Lung (tissue), 12 donors: ENCODE results near the gene DST. TPM values are rescaled to one million over a fixed set of nuclear protein-coding genes. Genes with fewer than 3 reads are reported as not detected.

ENCODE experiments used
- ATAC-seq: fragments of 200-7000 bp; cut with Tn5 transposase; one replicate; pipeline ENCODE4 v1.9.1; 2020; ENCODE audit warnings: moderate number of reproducible peaks; ENCODE audit not compliant: insufficient read depth, low FRiP score
- DNase-seq, 3 donors: peaks; one replicate each; pipeline ENCODE4 v3.0.0-alpha.2; 2013 to 2017
- H3K27ac ChIP-seq, 2 donors: one replicate each; pipeline ENCODE4 v1.5.1; 2013; ENCODE audit warnings: mild to moderate bottlenecking in 2 of 2, moderate library complexity in 2 of 2, control low read depth in 1 of 2, inconsistent platforms in 1 of 2, low read depth in 1 of 2, low read length in 1 of 2
- H3K27me3 ChIP-seq, 3 donors: one replicate each; pipeline ENCODE4 v1.5.1; 2013; ENCODE audit warnings: low read length in 2 of 3; ENCODE audit not compliant: control insufficient read depth in 3 of 3, insufficient read depth in 3 of 3
- H3K36me3 ChIP-seq, 4 donors: one replicate each; pipeline ENCODE4 v1.5.1; 2013; ENCODE audit warnings: low read length in 4 of 4, mild to moderate bottlenecking in 1 of 4, moderate library complexity in 1 of 4; ENCODE audit not compliant: control insufficient read depth in 4 of 4, insufficient read depth in 4 of 4
- H3K4me1 ChIP-seq, 5 donors: one replicate each; pipeline ENCODE4 v1.5.1; 2013; ENCODE audit warnings: low read length in 5 of 5, mild to moderate bottlenecking in 2 of 5, moderate library complexity in 1 of 5; ENCODE audit not compliant: control insufficient read depth in 5 of 5, insufficient read depth in 5 of 5
- H3K4me3 ChIP-seq: one replicate; pipeline ENCODE4 v1.5.1; 2013; ENCODE audit warnings: mild to moderate bottlenecking, control low read depth, moderate library complexity
- H3K9ac ChIP-seq, 2 donors: one replicate each; pipeline ENCODE4 v1.5.1; 2013; ENCODE audit warnings: low read length in 2 of 2, control low read depth in 1 of 2; ENCODE audit not compliant: insufficient read depth in 1 of 2
- H3K9me3 ChIP-seq, 4 donors: one replicate each; pipeline ENCODE4 v1.5.1; 2013; ENCODE audit warnings: low read length in 3 of 4, mild to moderate bottlenecking in 1 of 4, moderate library complexity in 1 of 4; ENCODE audit not compliant: control insufficient read depth in 4 of 4, insufficient read depth in 3 of 4
- WGBS, 2 donors: extraction: QIAGEN DNeasy Blood & Tissue Kit; methylation state at CpG; one replicate each; pipeline ENCODE4 v1.1.7; 2013; 5-methylcytosine and 5-hydroxymethylcytosine counted together
- polyA plus RNA-seq, 2 donors: library from polyadenylated mRNA; stranded (reverse); fragments of 200-250 nt; gene quantifications; one replicate each; pipeline ENCODE4 v1.2.1, GENCODE V29; 2013
- total RNA-seq, 2 donors: library from RNA; depleted of rRNA in 1 of 2; stranded (reverse); fragments of >200 nt in 1 of 2; gene quantifications; one replicate each; pipeline ENCODE4 v1.2.1, GENCODE V29; 2014 to 2021
- TF ChIP-seq, protein P1 (sequence below): IDR thresholded peaks from 2 replicates; pipeline ENCODE4 v1.5.1; 2012; ENCODE audit warnings: mild to moderate bottlenecking; ENCODE audit errors: control extremely low read depth, extremely low read depth
- donor health status: control.
- donor health status: control.
- donor health status: Bipolar disorder and iron deficiency.
- donor health status: healthy.
- donor health status: DM: yes; HTN: yes; CAD: no.

DST gene
- total and polyA plus RNA-seq, 4 donors = 40.7 to 835 (median 201) TPM

DNA sequence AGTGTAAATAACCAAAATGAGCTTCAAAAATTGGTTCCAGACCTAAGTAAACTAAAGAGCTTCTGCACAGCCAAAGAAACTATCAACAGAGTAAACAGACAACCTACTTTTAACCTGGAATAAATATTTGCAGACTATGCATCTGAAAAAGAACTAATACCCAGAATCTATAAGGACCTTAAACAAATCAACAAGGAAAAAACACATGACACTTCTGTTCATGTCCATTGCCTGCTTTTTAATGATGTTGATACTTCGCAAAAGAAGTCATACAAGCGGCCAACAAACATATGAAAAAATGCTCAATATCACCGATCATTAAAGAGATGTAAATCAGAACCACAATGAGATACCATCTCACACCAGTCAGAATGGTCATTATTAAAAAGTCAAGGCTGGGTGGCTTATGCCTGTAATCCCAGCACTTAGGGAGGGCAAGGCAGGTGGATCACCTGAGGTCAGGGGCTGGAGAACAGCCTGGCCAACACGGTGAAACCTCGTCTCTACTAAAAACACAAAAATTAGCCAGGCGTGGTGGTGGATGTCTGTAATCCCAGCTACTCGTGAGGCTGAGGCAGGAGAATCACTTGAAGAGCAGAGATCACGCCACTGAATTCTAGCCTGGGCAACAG, 42.5 kb upstream of the DST start:
- WGBS, 2 donors = 91 to 93% methylated on average over 8 of the region's 8 CpGs
- no peaks in the 10 kb centered on the region for H3K9me3 ChIP-seq
- peaks cover 0 to 40% (median 8%) of the 10 kb centered on the region in 5 donors for H3K4me1 ChIP-seq
- H3K27ac ChIP-seq = peak overlapping the region in 1 of 2 donors; percentile 93
- ATAC-seq (no peak), DNase-seq (no peak)
- H3K4me3 ChIP-seq = no peak overlapping the region
- no peaks in the 10 kb centered on the region for H3K27me3 ChIP-seq
- no peaks in the 10 kb centered on the region for H3K36me3 ChIP-seq
- TF ChIP-seq, protein P1, sequence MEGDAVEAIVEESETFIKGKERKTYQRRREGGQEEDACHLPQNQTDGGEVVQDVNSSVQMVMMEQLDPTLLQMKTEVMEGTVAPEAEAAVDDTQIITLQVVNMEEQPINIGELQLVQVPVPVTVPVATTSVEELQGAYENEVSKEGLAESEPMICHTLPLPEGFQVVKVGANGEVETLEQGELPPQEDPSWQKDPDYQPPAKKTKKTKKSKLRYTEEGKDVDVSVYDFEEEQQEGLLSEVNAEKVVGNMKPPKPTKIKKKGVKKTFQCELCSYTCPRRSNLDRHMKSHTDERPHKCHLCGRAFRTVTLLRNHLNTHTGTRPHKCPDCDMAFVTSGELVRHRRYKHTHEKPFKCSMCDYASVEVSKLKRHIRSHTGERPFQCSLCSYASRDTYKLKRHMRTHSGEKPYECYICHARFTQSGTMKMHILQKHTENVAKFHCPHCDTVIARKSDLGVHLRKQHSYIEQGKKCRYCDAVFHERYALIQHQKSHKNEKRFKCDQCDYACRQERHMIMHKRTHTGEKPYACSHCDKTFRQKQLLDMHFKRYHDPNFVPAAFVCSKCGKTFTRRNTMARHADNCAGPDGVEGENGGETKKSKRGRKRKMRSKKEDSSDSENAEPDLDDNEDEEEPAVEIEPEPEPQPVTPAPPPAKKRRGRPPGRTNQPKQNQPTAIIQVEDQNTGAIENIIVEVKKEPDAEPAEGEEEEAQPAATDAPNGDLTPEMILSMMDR = no peak
- no peak overlapping the region for H3K9ac ChIP-seq

DNA sequence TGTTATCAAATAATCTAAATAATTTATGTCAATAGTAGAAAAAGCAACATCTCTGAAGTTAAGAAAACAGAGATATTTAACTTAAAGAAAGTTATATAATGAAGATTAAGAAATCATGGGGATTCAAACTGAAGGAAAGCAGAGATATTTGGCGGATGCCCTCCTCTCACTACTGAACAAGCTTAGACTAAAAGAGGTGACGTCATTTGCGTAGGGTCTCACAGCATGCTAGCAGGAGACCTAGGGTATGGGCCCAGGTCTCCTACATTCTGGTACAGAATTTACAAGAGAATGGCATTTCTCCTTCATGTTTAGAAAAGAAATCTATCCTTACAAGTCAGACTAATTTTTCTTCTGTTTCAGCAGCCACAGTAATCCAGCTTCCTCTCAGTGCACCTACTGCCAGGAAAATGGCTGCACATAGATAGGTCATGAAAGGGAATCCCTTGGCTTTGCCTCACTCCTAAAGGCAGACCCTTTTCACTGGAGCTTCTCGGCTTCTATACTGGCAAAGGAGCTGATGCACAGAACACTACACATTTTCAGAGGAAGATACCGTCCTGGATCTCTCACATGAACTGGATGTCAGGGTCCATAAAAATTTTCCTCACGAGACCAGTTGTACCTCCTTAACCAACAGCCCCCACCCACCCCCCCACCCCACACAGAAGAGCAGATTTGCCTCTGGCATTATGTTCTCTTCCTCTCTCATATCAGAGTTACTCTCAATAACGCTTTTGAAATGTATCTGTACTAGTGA, 41.8 kb upstream of the DST start:
- ATAC-seq (no peak), DNase-seq (no peak)
- H3K9ac ChIP-seq = no peak overlapping the region
- H3K36me3 ChIP-seq = no peaks in the 10 kb centered on the region
- WGBS, 2 donors = 83 to 87% methylated on average over 7 of the region's 7 CpGs
- H3K27ac ChIP-seq = peak overlapping the region; percentile 55 to 93
- TF ChIP-seq, protein P1 = no peak
- H3K4me3 ChIP-seq = no peak overlapping the region
- no peaks in the 10 kb centered on the region for H3K9me3 ChIP-seq
- peaks cover 0 to 33% (median 8%) of the 10 kb centered on the region in 5 donors for H3K4me1 ChIP-seq
- no peaks in the 10 kb centered on the region for H3K27me3 ChIP-seq

DNA sequence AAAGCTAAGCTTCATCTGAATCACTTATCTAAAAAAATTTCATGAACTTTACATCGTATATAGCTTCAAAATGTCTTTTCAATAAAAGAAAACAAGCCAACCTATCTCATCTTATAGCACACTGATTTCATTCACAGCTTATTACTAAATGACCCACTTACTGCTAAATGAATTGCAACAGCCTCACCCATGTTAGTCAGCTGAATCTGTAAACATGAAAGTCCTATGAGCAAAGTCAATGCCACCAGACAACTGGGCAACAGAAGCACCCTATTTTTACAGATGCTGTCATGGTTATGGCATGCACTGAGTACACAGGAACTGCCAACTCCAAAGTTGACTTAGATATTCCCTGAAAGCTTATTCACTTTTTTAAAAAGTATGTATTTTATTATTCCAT, 41.2 kb upstream of the DST start:
- Histone ChIP-seq H3K27me3 (no peaks in the 10 kb centered on the region), H3K36me3 (no peaks in the 10 kb centered on the region), H3K4me1 (peaks cover 0 to 29% (median 7%) of the 10 kb centered on the region in 5 donors), H3K4me3 (no peak overlapping the region), H3K27ac (peak overlapping the region in 1 of 2 donors; percentile 93), H3K9me3 (no peaks in the 10 kb centered on the region), H3K9ac (no peak overlapping the region)
- peak in 2 of 3 donors; percentile 44 to 57 for DNase-seq
- 71 to 91% methylated on average over 1 of the region's 1 CpG for WGBS, 2 donors
- TF ChIP-seq, protein P1 = no peak
- no peak for ATAC-seq
